PFSK-1 (cell line): Measurements from ENCODE around the gene EPO.

Experiments
- FOXP2 ChIP-seq: optimal IDR thresholded peaks from 2 replicates; pipeline ENCODE3; 2011; ENCODE audit warnings: borderline replicate concordance, control low read depth, inconsistent platforms; ENCODE audit not compliant: insufficient read depth; ENCODE audit errors: extremely low read length, extremely low read depth
- POLR2AphosphoS5 ChIP-seq: IDR thresholded peaks from 2 replicates; pipeline ENCODE4 v1.6.1; 2012; ENCODE audit warnings: low read depth, mild to moderate bottlenecking, control low read depth, low read length, moderate library complexity
- SIN3A ChIP-seq: IDR thresholded peaks from 2 replicates; pipeline ENCODE4 v1.6.1; 2012; ENCODE audit warnings: mild to moderate bottlenecking, low read length, moderate library complexity, borderline replicate concordance; ENCODE audit not compliant: insufficient read depth
- TAF1 ChIP-seq: IDR thresholded peaks from 2 replicates; pipeline ENCODE4 v1.6.1; 2012; ENCODE audit warnings: low read length, control low read depth, borderline replicate concordance; ENCODE audit not compliant: insufficient read depth
- TF ChIP-seq, protein P1 (sequence below), 2 experiments: IDR thresholded peaks; 2 replicates each; pipeline versions ENCODE4 v1.6.1 to v1.8.0; 2011 to 2012; ENCODE audit warnings: low read depth in 2 of 2, low read length in 2 of 2, control low read depth in 1 of 2, inconsistent platforms in 1 of 2, mild to moderate bottlenecking in 1 of 2, moderate library complexity in 1 of 2; ENCODE audit not compliant: insufficient read depth in 1 of 2

The EPO gene

DNA sequence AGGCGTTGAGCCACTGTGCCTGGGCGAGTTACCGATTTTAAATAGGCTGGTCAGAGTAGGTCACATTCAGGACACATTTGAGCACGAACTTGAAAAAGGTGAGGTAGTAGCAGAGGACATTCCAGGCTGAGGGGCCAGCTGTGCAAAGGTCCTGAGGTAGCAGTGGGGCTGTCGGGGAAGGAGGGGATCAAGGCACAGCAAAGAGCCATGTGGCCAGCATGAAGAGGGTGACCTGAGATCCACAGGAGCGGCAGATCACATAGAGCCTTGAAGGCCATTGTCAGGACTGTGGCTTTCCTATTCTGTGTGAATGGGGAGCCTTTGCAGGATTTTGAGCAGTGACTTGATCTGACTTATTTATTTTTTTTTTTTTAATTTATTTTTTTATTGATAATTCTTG is 19.7 kb downstream of the EPO start:
- TF ChIP-seq FOXP2 = no peak
- no peak for TF ChIP-seq TAF1
- TF ChIP-seq, protein P1, sequence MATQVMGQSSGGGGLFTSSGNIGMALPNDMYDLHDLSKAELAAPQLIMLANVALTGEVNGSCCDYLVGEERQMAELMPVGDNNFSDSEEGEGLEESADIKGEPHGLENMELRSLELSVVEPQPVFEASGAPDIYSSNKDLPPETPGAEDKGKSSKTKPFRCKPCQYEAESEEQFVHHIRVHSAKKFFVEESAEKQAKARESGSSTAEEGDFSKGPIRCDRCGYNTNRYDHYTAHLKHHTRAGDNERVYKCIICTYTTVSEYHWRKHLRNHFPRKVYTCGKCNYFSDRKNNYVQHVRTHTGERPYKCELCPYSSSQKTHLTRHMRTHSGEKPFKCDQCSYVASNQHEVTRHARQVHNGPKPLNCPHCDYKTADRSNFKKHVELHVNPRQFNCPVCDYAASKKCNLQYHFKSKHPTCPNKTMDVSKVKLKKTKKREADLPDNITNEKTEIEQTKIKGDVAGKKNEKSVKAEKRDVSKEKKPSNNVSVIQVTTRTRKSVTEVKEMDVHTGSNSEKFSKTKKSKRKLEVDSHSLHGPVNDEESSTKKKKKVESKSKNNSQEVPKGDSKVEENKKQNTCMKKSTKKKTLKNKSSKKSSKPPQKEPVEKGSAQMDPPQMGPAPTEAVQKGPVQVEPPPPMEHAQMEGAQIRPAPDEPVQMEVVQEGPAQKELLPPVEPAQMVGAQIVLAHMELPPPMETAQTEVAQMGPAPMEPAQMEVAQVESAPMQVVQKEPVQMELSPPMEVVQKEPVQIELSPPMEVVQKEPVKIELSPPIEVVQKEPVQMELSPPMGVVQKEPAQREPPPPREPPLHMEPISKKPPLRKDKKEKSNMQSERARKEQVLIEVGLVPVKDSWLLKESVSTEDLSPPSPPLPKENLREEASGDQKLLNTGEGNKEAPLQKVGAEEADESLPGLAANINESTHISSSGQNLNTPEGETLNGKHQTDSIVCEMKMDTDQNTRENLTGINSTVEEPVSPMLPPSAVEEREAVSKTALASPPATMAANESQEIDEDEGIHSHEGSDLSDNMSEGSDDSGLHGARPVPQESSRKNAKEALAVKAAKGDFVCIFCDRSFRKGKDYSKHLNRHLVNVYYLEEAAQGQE (IDR thresholded peaks at IDR 0.05; ENCODE audit: insufficient read depth in 1 of 2, low read depth in 2 of 2, low read length in 2 of 2) = no peak
- no peak for TF ChIP-seq SIN3A
- no peak for TF ChIP-seq POLR2AphosphoS5

DNA sequence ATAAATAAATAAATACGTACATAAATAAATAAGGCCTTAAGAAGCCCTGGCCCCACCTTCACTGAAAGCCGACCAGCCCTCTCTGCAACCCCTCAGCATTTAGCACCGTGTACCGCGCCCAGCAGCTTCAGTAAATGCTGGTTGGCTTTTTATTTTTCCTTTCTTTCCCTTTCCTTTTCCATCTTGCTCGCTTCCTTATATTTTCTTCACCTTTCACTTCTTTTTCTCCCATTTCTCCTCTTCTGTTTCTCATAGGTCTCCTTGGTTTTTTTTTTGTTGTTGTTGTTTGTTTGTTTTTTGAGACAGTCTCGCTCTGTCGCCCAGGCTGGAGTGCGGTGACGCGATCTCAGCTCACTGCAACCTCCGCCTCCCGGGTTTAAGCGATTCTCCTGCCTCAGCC is 24.3 kb downstream of the EPO start:
- no peak for TF ChIP-seq SIN3A
- no peak for TF ChIP-seq POLR2AphosphoS5
- TF ChIP-seq TAF1 = no peak
- TF ChIP-seq, protein P1 (IDR thresholded peaks at IDR 0.05; ENCODE audit: insufficient read depth in 1 of 2, low read depth in 2 of 2, low read length in 2 of 2) = no peak
- no peak for TF ChIP-seq FOXP2

DNA sequence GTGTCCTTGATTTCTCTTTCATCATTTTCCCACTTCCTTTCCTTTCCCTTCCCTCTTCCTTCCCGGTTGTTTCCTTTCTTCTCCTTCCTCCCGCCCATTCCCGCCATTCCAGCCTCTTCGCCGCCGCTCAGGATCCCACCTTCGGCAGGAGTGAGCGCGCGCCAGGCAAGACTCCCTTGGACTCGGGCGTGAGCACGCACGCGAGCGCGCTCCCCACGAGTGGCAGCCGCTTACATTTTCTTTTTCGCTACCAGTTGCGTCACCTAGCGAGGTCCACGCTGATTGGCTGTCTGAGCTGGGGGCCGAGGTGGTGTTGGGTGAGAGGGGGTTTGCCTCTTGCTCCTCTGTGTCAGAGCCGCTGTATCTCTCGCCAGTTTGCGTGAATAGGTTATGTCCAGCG is 24.9 kb downstream of the EPO start:
- TF ChIP-seq TAF1 = no peak

DNA sequence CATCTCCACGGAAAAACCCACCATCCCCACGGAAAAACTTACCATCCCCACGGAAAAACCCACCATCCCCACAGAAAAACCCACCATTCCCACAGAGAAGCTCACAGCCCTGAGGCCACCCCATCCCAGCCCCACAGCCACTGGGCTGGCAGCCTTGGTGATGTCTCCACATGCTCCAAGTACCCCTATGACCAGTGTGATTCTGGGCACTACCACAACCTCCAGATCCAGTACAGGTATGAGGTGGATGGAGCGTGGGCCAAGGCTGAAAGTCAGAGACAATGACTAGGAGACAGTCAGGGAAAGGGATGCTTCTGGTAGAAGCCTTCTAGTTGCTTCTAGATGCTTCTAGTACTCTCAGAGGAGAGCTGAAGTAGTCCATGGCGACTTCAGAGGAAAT is 32.7 kb downstream of the EPO start:
- TF ChIP-seq TAF1 = no peak
- TF ChIP-seq POLR2AphosphoS5 = no peak
- TF ChIP-seq SIN3A = no peak
- TF ChIP-seq, protein P1 (IDR thresholded peaks at IDR 0.05; ENCODE audit: insufficient read depth in 1 of 2, low read depth in 2 of 2, low read length in 2 of 2) = no peak
- no peak for TF ChIP-seq FOXP2

DNA sequence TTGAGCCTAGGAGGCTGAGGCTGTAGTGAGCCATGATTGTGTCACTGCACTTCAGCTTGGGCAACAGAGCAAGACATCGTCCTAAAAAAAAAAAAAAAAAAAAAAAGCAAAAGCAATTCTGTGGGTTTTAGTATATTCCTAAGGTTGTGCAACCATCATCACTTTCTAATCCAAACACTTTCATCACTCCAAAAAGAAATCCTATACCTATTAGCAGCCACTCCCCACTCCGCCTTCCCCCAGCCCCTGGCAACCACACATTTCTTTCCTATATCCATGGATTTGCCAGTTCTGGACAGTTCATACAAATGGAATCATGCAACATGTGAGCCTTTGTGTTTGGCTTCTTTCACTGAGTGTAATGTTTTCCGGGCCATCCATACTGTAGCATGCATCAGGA is 33.5 kb downstream of the EPO start:
- TF ChIP-seq, protein P1 (IDR thresholded peaks at IDR 0.05; ENCODE audit: insufficient read depth in 1 of 2, low read depth in 2 of 2, low read length in 2 of 2) = no peak
- no peak for TF ChIP-seq SIN3A
- TF ChIP-seq TAF1 = no peak
- no peak for TF ChIP-seq POLR2AphosphoS5
- TF ChIP-seq FOXP2 = no peak
